Ovary (tissue), 3 donors: ENCODE measurements around the gene MBNL3.

Source experiments
- CTCF ChIP-seq, 3 donors: fragments of 450-650 bp in 2 of 3; fragments of 200-600 bp in 1 of 3; IDR thresholded peaks; one replicate each; pipeline versions ENCODE4 v1.5.1 to v1.8.0; 2016 to 2022; ENCODE audit warnings: antibody characterized with exemption in 3 of 3, mild to moderate bottlenecking in 1 of 3
- EP300 ChIP-seq: sonication (generic); formaldehyde crosslinking; IDR thresholded peaks from one replicate; pipeline ENCODE4 v1.6.1; 2017; ENCODE audit warnings: antibody characterized with exemption
- POLR2A ChIP-seq: fragments of 450-650 bp; IDR thresholded peaks from one replicate; pipeline ENCODE4 v1.6.1; 2017; ENCODE audit warnings: antibody characterized with exemption, mild to moderate bottlenecking, moderate library complexity
- donor health status: DM: no; HTN: no; CAD: no.

- TF ChIP-seq CTCF (IDR thresholded peaks at IDR 0.05), result no peak
- TF ChIP-seq EP300, result no peak
- TF ChIP-seq POLR2A, result no peak
Measured at GRCh38 chrX:132367984-132368383, 120.9 kb downstream of the MBNL3 start.
